Rectal smooth muscle tissue (tissue), 1 donor: ENCODE results near the gene ELOVL3.
A peak's percentile ranks its signal among the peaks of the same experiment; 100 is the strongest.
"Not testable (repeated sequence)": the region's sequence is repeated elsewhere in the genome, so short reads cannot be mapped to it uniquely, and the experiment has no call there.

Source experiments
- H3K27ac ChIP-seq: one replicate; pipeline ENCODE4 v1.7.0; 2013; ENCODE audit warnings: low read depth, low read length, inconsistent platforms
- H3K27me3 ChIP-seq: one replicate; pipeline ENCODE4 v1.7.0; 2013; ENCODE audit warnings: low read length; ENCODE audit not compliant: control insufficient read depth, insufficient read depth
- H3K36me3 ChIP-seq: one replicate; pipeline ENCODE4 v1.7.0; 2013; ENCODE audit warnings: low read length; ENCODE audit not compliant: control insufficient read depth, insufficient read depth
- H3K4me1 ChIP-seq: one replicate; pipeline ENCODE4 v1.7.0; 2013; ENCODE audit warnings: low read length; ENCODE audit not compliant: control insufficient read depth, insufficient read depth
- H3K4me3 ChIP-seq: one replicate; pipeline ENCODE4 v1.7.0; 2013; ENCODE audit warnings: low read length
- H3K9ac ChIP-seq: one replicate; pipeline ENCODE4 v1.7.0; 2013; ENCODE audit warnings: low read length

The ELOVL3 gene

GRCh38 chr10:102243309-102243708, 17.2 kb downstream of the ELOVL3 start:
- H3K27ac ChIP-seq: no peak overlapping the region
- H3K9ac ChIP-seq: no peak overlapping the region
- H3K4me3 ChIP-seq: no peak overlapping the region
- H3K4me1 ChIP-seq: peaks cover 31% of the 10 kb centered on the region
- no peaks in the 10 kb centered on the region for H3K36me3 ChIP-seq
- peaks cover 2% of the 10 kb centered on the region for H3K27me3 ChIP-seq

DNA sequence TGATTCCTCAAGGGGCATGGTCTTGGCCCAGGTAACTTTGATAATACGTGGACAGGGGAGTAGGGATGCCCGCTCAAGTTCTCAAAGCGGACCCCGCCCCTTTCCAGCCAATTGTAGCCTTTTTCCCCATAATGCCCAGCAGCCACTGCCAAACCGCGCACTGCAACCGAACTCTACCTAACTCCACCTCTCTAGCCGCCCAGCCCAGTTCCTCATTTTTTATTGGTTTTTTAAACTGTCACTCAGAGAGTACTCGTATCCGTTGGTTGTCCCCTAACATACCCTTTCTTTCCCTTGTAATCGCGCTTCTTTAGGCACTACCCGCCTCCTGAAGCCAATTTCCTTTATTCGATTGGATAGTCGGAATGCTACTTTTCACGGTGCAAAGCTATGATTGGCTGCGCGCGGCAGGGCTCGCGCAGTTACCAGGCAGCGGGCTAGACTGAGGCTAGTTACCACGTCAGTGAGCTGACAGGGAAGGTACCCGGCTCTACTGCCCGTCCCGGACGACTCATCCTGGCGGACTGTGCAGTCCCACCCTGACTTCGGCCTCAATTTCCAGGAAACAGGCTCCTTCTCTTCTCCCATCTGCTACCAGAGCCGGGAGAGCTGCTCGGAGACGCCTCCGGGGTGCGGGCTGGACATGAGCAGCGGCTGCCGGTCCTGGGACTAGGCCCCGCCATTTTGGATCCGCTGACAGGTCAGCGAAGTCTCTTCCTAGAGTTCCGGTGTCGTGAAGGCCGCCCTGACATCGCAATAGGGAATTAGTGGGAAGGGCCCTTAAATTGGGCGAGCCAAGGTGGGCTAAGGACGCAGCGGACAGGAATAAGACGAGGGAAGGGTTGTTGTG, 19.2 kb downstream of the ELOVL3 start, which contains the start of gene GBF1:
Gene GBF1, plus strand, starts transcription at position 451 of the 850 bp plus-strand sequence. CDS start 13,407 bp downstream, outside the sequence.
- peak within 1 kb of the TSS; percentile 84 for H3K27ac ChIP-seq
- H3K9ac ChIP-seq: peak within 1 kb of the TSS; percentile 74
- H3K27me3 ChIP-seq: peaks cover 1% of the 10 kb centered on the region
- H3K36me3 ChIP-seq: no peaks in the 10 kb centered on the region
- peaks cover 31% of the 10 kb centered on the region for H3K4me1 ChIP-seq
- H3K4me3 ChIP-seq: peak within 1 kb of the TSS; percentile 97

- Histone ChIP-seq H3K27me3 (no peaks in the 10 kb centered on the region), H3K36me3 (no peaks in the 10 kb centered on the region), H3K9ac (peak overlapping the region; percentile 74), H3K4me1 (peaks cover 31% of the 10 kb centered on the region), H3K27ac (peak overlapping the region; percentile 84), H3K4me3 (peak overlapping the region; percentile 97)
Observed at GRCh38 chr10:102245932-102246251, 19.8 kb downstream of the ELOVL3 start.

- peak overlapping the region; percentile 97 for H3K4me3 ChIP-seq
- H3K27me3 ChIP-seq: no peaks in the 10 kb centered on the region
- peak overlapping the region; percentile 84 for H3K27ac ChIP-seq
- peaks cover 31% of the 10 kb centered on the region for H3K4me1 ChIP-seq
- H3K9ac ChIP-seq: no peak overlapping the region
- H3K36me3 ChIP-seq: no peaks in the 10 kb centered on the region
Observed at GRCh38 chr10:102246261-102246660, 20.2 kb downstream of the ELOVL3 start.

DNA sequence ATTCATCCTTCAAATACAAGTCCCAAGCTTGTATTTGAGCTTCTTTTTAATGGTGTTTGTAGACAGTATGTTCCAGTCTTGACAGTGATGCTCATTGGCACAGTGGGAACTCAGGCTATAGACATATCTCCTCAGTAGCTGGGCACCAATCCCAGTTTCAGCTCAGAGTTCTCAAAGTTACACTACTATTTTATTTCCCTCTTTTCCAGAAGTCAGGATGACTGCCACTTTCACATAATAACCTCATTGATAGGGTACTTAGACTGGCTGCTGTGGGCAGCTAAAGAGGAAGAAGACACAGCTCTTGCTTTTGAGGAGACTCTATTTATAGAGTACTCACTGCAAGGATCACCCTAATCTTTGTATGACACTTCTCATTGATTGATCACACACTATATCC, 21.6 kb downstream of the ELOVL3 start:
- H3K4me1 ChIP-seq: peaks cover 24% of the 10 kb centered on the region
- no peaks in the 10 kb centered on the region for H3K27me3 ChIP-seq
- no peak overlapping the region for H3K4me3 ChIP-seq

GRCh38 chr10:102252508-102252907, 26.4 kb downstream of the ELOVL3 start:
- H3K9ac ChIP-seq, H3K36me3 ChIP-seq, H3K27me3 ChIP-seq, H3K27ac ChIP-seq, H3K4me3 ChIP-seq, H3K4me1 ChIP-seq: not testable (repeated sequence)

More for the DNA sequence above, 21.6 kb downstream of the ELOVL3 start:
- no peak overlapping the region for H3K9ac ChIP-seq
- no peak overlapping the region for H3K27ac ChIP-seq
- H3K36me3 ChIP-seq: no peaks in the 10 kb centered on the region

- Histone ChIP-seq H3K27ac (no peak overlapping the region), H3K36me3 (no peaks in the 10 kb centered on the region), H3K4me3 (no peak overlapping the region), H3K4me1 (no peaks in the 10 kb centered on the region), H3K27me3 (no peaks in the 10 kb centered on the region), H3K9ac (no peak overlapping the region)
Observed at GRCh38 chr10:102254426-102254825, 28.3 kb downstream of the ELOVL3 start.

GRCh38 chr10:102255404-102255803, 29.3 kb downstream of the ELOVL3 start:
- Histone ChIP-seq H3K27ac (no peak overlapping the region), H3K4me3 (no peak overlapping the region), H3K27me3 (no peaks in the 10 kb centered on the region), H3K9ac (no peak overlapping the region), H3K36me3 (no peaks in the 10 kb centered on the region), H3K4me1 (no peaks in the 10 kb centered on the region)

- H3K4me3 ChIP-seq: no peak overlapping the region
- no peak overlapping the region for H3K9ac ChIP-seq
- H3K27ac ChIP-seq: no peak overlapping the region
- no peaks in the 10 kb centered on the region for H3K27me3 ChIP-seq
- H3K36me3 ChIP-seq: peaks cover 6% of the 10 kb centered on the region
- no peaks in the 10 kb centered on the region for H3K4me1 ChIP-seq
Observed at GRCh38 chr10:102261196-102261595, 35.1 kb downstream of the ELOVL3 start.

- H3K27me3 ChIP-seq: no peaks in the 10 kb centered on the region
- no peak overlapping the region for H3K4me3 ChIP-seq
- H3K4me1 ChIP-seq: no peaks in the 10 kb centered on the region
- H3K9ac ChIP-seq: no peak overlapping the region
- H3K36me3 ChIP-seq: peaks cover 6% of the 10 kb centered on the region
- H3K27ac ChIP-seq: no peak overlapping the region
Observed at GRCh38 chr10:102261842-102262241, 35.7 kb downstream of the ELOVL3 start.

GRCh38 chr10:102262744-102263370, 36.8 kb downstream of the ELOVL3 start:
- Histone ChIP-seq H3K4me1 (no peaks in the 10 kb centered on the region), H3K9ac (no peak overlapping the region), H3K27ac (no peak overlapping the region), H3K36me3 (peaks cover 6% of the 10 kb centered on the region), H3K27me3 (no peaks in the 10 kb centered on the region), H3K4me3 (no peak overlapping the region)

- peaks cover 6% of the 10 kb centered on the region for H3K36me3 ChIP-seq
- no peak overlapping the region for H3K9ac ChIP-seq
- no peaks in the 10 kb centered on the region for H3K4me1 ChIP-seq
- no peak overlapping the region for H3K27ac ChIP-seq
- H3K4me3 ChIP-seq: no peak overlapping the region
- no peaks in the 10 kb centered on the region for H3K27me3 ChIP-seq
Observed at GRCh38 chr10:102264371-102264770, 38.3 kb downstream of the ELOVL3 start.

DNA sequence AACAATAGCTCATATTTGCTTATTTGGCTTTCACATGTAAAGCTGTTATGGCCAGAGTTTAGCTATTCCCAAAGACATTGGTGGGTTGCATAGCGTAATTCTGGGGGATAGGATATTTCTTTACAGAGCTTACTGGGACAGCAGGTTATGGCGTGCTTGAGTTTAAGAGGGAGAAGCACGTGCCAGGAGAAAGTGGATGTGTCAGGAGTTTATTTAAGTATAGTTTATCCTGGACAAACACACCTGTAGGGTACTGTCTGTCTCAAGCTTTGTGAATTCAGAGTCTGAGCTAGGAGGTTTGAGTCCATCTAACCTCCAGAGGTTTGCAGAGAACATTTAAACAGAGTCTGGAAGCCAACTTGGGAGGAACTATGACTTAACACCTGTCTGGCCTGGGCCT, 40.6 kb downstream of the ELOVL3 start:
- no peaks in the 10 kb centered on the region for H3K27me3 ChIP-seq
- H3K36me3 ChIP-seq: peaks cover 6% of the 10 kb centered on the region
- H3K4me1 ChIP-seq: no peaks in the 10 kb centered on the region
- no peak overlapping the region for H3K4me3 ChIP-seq
- no peak overlapping the region for H3K27ac ChIP-seq
- H3K9ac ChIP-seq: no peak overlapping the region
